HG02852 (cell line): ENCODE measurements around the gene SCUBE3.

Source experiments
- ATAC-seq: cut with Tn5 transposase; IDR thresholded peaks from one replicate; pipeline ENCODE4 v1.9.1; 2021; ENCODE audit warnings: mild to moderate bottlenecking, moderate library complexity; ENCODE audit not compliant: unreplicated experiment

SCUBE3 gene

DNA sequence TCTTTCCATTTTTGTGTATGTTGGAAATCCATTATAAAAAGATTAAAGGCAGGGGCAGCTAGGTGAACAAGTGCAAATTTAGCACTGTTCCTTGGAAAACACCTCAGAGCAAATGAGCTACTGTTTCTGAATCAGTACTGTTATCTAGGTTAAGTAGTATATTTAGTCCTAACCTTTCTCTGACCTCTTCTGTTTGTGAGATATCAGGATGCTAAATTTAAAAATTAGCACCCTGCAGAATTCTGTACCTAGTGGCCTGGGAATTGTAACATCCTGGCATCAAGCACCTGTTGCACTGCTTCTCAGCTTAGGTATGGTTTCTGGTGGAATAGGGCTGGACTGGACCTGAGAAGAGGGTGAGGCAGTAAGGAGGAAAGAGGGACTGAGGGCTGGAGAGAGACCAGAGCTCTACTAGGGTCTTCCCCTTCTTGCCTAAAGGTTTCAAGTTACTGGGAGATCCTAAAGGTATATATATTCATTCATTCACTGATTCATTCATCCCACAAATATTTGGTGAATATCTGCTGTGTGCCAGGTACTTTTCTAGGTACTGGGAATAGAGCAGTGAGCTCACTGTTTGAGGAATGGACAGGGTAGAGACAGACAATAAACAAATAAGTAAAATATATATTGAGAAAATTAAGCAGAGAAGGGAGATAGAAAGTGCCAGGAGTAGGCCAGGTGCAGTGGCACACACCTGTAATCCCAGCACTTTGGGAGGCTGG, 51.0 kb downstream of the SCUBE3 start:
- ATAC-seq, result no peak

DNA sequence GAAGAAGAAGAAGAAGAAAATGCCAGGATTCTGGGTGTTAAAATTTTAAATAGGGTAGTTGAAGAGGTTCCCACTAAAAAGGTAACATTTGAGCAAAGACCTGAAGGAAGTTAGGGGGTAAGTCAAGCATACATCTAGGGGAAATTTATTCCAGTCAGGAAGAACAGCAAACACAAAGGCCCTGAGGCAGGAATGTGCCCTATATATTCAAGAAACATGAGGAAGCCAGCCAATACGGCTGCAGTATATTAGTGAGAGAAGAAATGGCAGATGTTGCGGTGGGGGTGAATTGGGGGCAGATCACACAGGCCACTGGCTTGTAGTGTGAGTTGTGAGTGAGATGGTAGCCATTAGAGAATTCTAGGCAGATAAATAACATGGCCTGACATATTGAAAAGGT, 51.8 kb downstream of the SCUBE3 start:
- ATAC-seq, result no peak

DNA sequence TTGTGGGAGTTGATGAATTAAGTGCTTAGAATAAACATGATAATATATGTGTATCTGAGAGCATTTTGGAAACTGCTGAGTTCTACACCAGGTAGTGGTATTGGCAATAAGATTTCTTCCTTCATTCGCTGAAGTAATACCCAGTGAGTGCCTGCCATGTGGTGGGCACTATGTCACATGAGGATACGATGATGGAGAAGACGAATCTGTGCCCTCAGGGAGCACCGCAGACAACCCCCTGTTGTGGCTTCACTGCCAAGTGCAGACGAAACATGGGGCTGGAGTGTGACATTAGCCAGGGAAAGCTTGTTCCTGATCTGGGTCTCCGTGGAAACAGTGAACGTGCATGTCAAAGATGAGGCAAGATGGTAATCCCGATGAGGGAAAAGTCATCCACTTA, 53.7 kb downstream of the SCUBE3 start:
- ATAC-seq, result no peak

DNA sequence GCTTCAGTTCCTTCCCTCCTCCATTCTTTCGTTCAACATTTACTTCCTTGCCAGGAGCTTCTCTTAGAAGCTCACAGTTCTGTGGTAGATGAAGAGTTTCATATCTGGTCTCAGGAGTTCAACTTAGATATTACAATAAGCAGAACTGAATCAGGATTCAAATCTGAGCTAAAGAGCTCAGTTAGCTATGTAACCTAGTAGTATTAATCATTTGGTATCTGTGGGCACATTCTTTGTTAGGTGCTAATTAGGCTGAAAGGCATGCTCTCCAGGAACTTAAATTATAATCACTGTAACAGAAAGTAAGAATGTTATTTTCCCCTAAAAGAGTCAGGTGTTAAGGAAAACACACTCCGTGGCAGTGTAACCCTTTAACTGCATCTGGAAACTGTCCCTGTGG, 54.1 kb downstream of the SCUBE3 start:
- no peak for ATAC-seq

DNA sequence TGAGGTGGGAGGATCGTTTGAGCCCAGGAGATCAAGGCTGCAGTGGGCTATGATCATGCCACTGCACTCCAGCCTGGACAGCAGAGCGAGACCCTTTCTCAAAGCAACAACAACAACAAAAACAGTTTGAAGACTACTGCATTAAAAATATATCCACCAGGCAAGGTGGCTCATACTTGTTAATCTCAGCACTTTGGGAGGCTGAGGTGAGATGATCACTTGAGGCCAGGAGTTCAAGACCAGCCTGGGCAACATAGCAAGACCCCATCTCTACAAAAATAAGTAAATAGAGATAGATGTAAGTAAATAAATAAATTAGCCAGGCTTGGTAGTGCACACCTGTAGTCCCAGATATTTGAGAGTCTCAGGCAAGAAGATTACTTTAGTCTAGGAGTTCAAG, 58.2 kb downstream of the SCUBE3 start:
- ATAC-seq, result no peak

DNA sequence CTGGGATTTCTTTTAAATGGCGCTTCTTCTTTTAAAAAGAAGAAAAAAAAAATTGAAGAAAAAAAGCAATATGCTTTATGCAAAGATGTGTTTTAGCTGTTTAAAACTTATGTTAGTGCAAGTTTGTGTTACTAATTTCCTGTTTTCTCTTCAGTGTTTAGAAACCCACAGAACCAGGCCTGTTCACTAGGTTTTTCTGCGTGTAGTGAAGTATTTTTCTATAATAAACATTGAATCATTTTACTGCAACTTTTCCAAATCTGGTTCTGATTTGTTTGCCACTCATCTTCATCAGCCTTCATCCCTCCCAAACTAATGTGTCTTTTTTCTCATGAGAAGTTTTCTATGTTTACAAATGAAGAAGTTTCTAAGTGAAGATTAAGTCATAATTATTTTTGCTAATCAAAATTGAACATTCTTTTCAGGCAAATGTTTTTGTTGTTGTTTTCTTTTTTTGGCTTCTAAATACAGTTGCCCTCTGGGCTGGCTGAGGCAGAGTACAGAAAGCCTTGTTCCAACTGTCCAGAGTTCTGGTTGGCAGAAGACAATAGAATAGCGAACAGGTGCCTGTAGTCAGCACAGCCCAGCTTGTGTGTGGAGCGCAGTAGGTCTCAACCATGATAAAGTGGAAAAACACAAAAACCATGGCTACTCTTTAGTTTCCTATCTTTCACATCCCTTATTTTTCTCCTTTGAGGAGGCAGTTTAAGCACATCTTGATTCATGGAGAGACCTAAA, 60.2 kb downstream of the SCUBE3 start:
- ATAC-seq, result no peak

DNA sequence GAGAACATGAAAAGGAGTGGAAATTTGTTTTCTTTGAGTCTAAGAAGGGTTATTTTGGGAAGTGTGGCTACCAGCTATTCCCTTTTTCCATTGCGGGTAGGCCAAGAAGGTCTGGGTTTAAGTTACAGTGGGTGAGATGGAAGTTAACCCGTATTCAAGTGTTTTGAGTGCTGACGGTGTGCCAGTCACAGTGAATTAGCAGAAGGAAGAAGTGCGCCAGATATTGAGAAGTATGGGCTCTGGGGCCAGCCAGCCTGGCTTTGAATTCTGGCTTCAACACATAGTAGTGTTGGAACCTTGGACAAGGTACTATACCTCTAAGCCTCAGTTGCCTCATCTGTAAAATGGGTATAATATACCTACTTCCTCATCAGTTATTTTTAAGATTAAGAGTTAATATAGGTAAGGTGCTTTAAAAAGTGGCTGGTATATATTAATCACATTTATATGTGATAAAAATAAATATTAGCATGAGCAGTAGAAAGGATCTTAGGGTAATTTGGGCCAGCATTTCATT, 62.0 kb downstream of the SCUBE3 start:
- no peak for ATAC-seq

DNA sequence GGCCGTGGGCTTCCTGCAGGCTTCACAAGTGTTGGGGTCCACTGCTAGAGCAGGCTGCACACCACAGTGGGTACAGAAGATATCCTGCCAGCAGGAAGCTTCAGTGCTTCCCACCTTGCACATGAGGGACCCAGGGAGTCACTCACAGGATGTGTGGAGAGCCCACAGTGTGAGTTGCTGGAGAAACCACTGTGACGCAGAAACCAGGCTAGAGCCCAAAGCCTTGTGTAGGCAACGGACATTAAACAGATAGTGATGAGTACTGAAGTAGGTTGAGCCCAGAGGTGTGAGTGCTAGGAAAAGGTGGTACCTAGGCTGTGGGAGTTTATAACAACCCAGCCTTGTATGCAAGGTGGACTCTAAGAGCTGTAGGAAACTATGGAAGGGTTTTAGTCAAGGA, 65.0 kb downstream of the SCUBE3 start:
- no peak for ATAC-seq

DNA sequence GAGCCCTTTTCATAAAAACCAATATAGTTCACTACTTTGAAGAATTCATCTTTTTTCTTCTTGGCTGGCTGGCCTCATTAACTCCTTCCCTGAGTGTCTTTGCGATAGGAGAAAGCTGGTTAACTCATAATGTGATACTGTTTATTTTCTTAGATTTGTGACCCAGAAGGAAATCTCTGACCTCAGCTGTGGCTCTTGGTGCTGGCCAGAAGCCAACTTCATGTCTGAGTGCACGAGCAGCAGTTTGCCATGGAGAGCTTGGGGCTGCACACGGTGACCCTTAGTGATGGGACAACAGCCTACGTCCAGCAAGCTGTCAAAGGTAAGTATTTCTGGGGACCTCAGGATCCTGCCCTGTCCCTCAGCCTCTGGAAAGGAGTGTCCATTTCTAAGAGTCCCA, 67.1 kb downstream of the SCUBE3 start:
- no peak for ATAC-seq

DNA sequence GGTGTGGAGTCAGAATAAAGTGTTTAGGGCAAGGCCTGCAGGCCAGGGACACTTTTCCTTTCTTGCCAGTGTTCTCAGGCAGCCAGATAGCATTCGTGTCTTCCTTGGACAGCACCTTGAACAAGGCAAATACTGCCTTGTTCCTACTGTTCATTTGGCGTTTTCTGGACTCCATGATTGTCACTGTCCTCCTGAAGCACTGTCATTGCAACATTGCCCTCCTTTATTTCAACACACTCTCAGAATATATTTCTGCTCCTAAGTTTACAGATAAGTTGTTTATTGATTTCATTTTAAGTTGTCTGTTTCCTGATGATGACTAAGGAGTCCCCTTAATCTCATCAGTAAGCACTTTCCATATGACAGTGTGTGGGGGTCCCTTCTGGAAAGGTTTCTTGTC, 68.7 kb downstream of the SCUBE3 start:
- no peak for ATAC-seq

DNA sequence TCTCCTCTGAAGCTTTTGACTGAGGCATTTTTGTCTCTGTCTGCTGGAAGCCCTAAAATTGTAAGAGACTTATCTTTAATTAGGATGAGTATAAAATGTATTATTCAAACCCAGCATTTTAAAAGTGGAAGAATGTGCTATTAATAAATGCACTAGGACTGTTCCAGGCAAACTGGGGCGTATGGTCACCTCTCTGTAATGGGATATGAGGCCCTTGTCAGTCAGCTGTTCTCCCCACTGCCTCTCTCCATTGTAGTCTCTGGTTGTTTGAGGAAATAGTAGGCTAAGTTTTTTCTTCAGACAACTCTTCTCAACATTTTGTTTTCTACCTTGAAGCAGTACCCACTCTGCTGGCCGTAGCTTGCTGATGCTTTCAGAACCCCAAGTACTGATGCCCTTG, 69.6 kb downstream of the SCUBE3 start:
- ATAC-seq, result no peak

DNA sequence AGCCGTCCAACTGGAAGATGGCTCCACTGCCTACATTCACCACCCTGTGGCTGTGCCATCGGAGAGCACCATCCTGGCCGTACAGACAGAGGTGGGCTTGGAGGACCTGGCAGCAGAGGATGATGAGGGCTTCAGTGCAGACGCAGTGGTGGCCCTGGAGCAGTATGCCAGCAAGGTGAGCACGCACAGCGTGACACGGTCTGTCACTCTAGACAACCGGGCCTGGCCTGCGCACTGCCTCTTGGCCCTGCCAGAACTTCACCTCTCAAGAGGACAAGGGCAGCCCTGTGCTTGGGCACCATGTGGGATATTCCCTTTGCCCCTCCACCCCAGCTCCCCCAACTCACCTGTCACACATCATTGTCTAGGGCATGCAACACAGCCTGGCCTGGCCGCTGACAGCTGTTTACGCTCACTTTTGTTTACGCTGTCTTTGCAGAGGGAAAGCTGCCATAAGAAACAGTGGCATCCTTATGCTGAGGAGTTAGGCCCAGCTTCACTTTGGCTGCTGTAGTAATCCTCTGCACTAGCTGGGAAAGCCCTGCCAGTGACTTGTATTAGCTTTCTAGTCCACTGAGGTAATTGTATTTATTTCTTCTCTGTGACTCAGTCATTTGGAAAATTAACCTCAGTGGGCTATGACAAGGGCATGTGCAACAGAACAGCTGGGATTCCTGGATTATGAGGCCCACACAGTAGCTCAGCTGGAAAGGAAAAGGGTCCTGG, 74.1 kb downstream of the SCUBE3 start:
- ATAC-seq, result no peak

DNA sequence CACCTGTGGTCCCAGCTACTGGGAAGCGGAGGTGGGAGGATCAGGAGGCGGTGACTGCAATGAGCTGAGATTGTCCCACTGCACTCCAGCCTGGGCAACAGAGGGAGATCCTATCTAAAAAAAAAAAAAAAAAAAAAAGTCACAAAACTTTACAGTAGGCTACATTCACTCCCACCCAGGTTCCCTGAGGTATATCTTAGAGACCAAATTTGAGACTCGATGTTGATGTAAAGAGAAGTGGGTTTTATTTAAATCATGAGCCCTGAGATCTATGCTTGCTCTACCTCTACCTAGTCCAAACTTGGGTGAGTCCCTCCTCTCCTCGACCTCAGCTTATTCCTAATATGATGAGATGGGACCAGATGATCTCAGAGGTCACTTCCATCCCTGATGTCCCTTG, 75.1 kb downstream of the SCUBE3 start:
- no peak for ATAC-seq

DNA sequence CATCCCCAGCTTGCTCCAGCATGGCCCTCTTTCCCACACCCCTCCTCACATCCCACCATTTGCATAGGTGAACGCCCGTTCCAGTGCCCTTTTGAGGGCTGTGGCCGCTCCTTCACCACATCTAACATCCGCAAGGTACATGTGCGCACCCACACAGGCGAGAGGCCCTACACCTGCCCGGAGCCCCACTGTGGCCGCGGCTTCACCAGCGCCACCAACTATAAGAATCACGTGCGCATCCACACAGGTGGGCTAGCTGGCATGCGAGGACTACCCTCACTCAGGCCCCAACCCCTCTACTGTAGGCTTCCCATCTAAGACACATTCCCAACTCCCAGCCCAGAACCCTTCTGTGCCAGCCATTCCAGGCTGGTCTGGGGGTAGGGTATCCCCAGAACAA, 77.7 kb downstream of the SCUBE3 start:
- no peak for ATAC-seq

DNA sequence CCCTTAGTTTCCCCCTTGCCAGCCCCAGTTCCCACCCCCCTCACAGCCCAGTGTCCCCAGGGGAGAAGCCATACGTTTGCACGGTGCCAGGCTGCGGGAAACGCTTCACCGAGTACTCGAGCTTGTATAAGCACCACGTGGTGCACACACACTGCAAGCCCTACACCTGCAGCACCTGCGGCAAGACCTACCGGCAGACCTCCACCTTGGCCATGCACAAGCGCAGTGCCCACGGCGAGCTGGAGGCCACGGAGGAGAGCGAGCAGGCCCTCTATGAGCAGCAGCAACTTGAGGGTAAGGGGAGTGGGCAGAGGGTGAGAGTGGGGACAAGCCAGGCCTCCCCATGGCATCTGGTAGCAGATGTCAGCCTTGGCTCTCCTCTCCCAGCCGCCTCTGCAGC, 78.7 kb downstream of the SCUBE3 start:
- no peak for ATAC-seq

DNA sequence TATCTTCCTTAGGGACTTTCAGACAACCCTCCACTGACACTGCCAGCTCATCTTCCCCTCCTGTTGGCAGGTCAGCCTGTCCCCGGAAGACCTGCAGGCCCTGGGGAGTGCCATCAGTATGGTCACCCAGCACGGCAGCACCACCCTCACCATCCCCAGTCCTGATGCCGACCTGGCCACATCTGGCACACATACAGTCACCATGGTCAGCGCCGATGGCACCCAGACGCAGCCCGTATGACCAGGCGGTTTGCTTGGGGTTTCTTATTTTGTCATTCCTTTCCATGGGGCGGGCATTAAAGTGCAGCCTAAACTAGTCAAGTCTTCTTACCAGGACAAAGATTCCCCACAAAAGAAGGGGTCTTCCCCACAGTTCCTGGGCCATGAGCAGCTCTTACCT, 79.9 kb downstream of the SCUBE3 start:
- no peak for ATAC-seq

DNA sequence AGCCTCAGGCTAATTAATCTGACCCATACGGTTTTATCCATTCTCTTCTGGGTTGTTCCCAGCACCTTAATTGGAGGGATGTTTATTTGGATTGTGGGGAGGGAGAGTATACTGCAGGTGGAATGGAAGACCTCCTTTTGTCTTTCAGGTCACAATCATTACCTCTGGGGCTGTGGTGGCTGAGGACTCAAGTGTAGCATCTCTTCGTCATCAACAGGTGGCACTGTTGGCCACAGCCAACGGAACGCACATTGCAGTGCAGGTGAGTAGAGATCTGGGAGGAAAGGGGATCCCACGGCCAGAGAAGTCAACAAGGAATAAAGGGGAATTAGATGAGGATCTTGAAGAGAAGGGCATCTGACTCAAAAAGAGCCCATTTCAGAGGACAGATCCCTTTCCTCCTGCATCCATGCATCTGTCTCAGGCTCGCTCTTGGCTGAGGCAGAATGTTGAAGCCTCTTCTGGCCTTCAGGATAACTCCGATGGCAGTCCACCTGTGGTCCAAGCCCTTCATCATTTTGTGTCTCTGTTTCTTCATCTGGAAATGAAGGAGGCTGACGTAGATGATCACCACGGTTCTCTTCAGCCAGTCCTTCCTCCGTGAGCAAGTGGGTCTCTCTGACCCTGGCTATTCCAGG, 80.7 kb downstream of the SCUBE3 start:
- ATAC-seq, result no peak

DNA sequence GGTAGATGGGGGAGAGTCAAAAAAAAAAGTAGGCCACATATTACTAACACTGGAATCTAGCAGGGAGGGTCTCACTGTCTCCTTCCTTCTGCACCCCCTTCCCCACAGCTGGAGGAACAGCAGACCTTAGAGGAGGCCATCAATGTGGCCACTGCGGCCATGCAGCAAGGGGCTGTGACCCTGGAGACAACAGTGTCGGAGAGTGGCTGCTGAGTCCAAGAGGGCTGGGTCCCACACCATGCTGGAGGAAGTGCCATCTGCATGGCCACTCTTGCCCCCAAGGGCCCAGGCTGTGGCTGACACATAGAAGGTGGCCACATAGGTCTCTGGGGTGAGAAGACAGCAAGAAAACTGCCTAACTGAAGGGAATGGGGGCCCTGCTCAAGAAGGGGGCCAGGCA, 81.3 kb downstream of the SCUBE3 start:
- ATAC-seq, result no peak

DNA sequence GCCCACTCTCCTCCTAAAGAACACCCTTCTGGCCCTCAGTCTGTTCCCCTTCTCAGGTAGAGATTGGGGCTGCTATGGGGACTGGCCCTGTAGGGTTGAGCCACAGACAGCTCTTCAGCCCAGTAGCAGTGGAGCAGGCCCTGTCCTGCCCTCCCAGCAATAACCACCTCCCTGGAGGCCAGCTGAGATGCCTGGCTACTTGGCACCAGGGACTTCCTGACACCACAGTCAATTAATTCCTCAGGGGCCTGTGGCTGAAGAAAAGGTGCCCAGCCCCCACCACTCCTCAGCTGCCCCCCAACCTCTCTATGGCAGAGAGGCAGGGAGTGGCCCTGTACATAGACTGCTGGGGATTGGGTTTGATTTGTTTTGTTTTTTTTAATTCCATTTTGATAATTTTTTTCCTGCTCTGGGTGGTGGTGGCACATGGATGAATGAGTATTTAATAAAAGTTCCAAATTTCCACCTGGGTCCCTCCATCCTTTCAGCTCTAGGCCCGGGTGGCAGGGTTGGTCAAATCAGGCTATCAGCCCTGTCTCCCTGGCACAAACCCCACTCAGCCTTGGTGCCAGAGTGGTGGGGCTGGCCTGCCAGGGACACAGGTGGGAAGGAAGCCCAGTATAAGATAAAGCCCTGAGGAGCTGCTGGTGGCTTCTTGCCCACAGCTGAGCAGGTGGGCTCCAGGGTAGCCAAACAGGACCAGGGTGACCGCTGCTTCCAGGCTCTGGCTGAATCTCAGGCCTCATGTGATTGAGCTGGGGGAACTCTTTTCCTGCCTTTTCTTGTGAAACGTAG, 82.0 kb downstream of the SCUBE3 start:
- no peak for ATAC-seq

DNA sequence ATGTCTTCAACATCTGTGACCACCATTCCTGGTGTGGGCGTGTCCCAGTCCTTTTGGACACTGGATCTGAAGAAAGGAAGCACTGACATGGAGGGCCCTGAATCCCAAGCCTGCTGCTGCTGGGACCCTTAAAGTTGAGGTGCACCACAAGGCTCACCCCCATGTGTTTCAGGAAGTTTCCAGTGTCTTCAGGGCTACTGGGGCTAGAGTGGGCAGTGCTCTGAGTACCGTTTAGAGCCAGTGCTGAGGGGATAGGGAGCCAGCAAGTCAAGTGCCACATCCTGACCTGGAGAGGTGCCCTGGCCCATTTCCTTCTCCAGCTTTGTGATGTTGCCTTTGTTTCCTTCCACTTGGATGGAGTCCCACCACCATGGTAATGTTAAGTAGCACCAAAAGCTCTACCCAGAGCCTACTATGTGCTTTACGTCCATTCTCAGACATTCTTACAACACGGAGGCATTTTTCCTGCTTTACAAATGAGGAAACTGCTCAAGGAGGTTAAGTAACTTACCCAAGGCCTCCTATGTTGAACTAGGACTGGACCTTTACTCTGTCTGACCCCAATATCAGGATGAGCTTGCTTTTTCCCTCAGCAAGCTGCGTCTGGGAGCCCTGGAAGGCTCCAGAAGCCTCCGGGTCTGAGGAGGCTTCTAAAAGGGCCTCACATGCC, 83.3 kb downstream of the SCUBE3 start:
- no peak for ATAC-seq
